Measurements from ENCODE around the gene SOHLH1. TPM values are rescaled to one million over a fixed set of nuclear protein-coding genes. Genes with fewer than 3 reads are reported as not detected.

SOHLH1 gene
- not detected in 2 replicates for total RNA-seq

DNA sequence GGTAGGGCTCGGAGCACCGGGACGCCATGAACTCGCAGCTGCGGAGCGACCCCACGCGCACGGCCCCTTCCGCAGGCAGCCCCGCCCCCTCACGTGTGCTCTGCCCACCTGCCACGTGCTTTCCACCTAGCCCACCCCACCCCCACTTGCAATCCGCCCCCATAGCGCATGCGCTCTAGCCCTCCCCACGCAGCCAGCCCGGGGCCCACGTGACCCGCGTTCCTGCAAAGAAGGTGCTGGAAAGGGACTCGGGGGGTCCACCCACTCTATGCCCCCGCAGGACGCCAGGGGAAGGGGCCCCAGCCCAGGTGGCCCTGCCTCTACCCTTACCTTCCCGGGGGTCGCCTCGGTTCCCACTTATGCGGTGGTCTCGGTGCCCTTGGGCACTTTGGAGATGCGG lies at the start of gene SOHLH1:
Gene SOHLH1, minus strand, starts transcription at position 42 of the 400 bp plus-strand sequence. Its CDS starts 14 bp downstream, at position 28.

GRCh38 chr9:135701959-135702721 lies 2.9 kb upstream of the SOHLH1 start, which contains the start of gene KCNT1:
KCNT1 (plus strand) TSS chr9:135702185; CDS start chr9:135702259, 74 bp downstream.

DNA sequence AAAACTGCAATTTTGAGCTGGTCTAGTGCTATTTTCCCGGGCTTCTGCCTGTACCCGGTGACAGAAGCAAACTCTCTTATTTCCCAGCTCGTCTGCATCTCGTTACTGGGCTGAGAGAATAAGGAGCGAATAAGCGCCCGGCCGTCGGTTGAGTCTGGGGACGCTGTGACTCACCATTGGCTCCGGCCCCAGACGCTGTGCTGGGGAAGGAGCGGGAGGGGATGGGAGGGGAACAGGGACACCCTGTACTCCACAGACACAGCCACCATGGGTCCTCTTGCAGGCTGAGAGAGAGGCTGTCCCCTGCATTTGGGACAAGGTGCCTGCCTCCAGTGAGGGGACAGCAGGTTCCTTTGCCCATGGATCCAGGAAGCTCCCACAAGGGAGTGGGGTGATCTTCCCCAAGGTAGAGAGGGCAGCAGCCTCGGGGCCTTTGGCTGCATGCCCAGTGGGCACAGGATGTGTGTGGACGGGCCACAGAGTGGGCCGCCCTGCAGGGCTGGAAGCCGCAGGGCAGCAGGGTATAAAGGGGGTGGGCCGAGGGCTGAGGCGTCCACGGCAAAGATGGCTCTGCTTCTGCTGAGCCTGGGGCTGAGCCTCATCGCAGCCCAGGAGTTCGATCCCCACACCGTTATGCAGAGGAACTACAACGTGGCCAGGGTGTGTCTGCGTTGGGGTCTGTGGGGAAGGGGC lies 36.4 kb downstream of the SOHLH1 start, which contains the start of gene LCN9:
Gene LCN9, plus strand, starts transcription at position 552 of the 693 bp plus-strand sequence. Its CDS starts 13 bp downstream, at position 565.

Other genes starting within 250 kb of the SOHLH1 start
- 26.7 and 30.4 TPM in 2 replicates for gene PPP1R26, start 219.7 kb downstream of the SOHLH1 start, total RNA-seq
- gene MRPS2, start 198.8 kb downstream of the SOHLH1 start, total RNA-seq: 18.8 and 21.8 TPM in 2 replicates
- not detected in 2 replicates for gene LCN1, start 178.0 kb downstream of the SOHLH1 start, total RNA-seq
- not detected in 2 replicates for gene OBP2A, start 153.4 kb downstream of the SOHLH1 start, total RNA-seq
- not detected in 2 replicates for gene PAEP, start 137.7 kb downstream of the SOHLH1 start, total RNA-seq
- gene GLT6D1, start 59.9 kb downstream of the SOHLH1 start, total RNA-seq: not detected in 2 replicates
- not detected in 2 replicates for gene LCN9, start 36.2 kb downstream of the SOHLH1 start, total RNA-seq
- gene KCNT1, start 2.7 kb upstream of the SOHLH1 start, total RNA-seq: not detected in 2 replicates
- gene CAMSAP1, start 208.1 kb upstream of the SOHLH1 start, total RNA-seq: 35.9 and 50.8 TPM in 2 replicates

All from nasal cavity respiratory epithelium epithelial cell of viscerocranial mucosa (primary cell).